Testis (tissue), 3 donors: Measurements from ENCODE around the gene PIGL. TPM values are rescaled to one million over a fixed set of nuclear protein-coding genes. Genes with fewer than 3 reads are reported as not detected.

Experiments
- DNase-seq: peaks from one replicate; pipeline ENCODE4 v3.0.0-alpha.2; 2019
- H3K27ac ChIP-seq, 2 donors: fragments of 200-600 bp; sonication (generic); one replicate each; pipeline ENCODE4 v1.5.1; 2019
- H3K27me3 ChIP-seq: fragments of 200-600 bp; sonication (generic); one replicate; pipeline ENCODE4 v1.5.1; 2019
- H3K36me3 ChIP-seq: fragments of 200-600 bp; sonication (generic); one replicate; pipeline ENCODE4 v1.5.1; 2017; ENCODE audit warnings: low read depth; ENCODE audit errors: missing control alignments
- H3K4me1 ChIP-seq: fragments of 200-600 bp; sonication (generic); one replicate; pipeline ENCODE4 v1.5.1; 2019
- H3K4me3 ChIP-seq, 2 donors: fragments of 200-600 bp; sonication (generic); one replicate each; pipeline ENCODE4 v1.5.1; 2017 to 2019
- H3K9me3 ChIP-seq: fragments of 200-600 bp; sonication (generic); one replicate; pipeline ENCODE4 v1.5.1; 2017
- CTCF ChIP-seq, 3 experiments: fragments of 450-650 bp in 2 of 3; fragments of 200-600 bp in 1 of 3; sonication (generic) in 1 of 3; IDR thresholded peaks; one replicate each; pipeline ENCODE4 v1.5.1; 2016 to 2019; ENCODE audit warnings: antibody characterized with exemption in 3 of 3, mild to moderate bottlenecking in 2 of 3, moderate library complexity in 1 of 3
- POLR2A ChIP-seq: fragments of 450-650 bp; IDR thresholded peaks from one replicate; pipeline ENCODE4 v1.6.1; 2017; ENCODE audit warnings: antibody characterized with exemption, mild to moderate bottlenecking, moderate library complexity
- WGBS, 2 donors: methylation state at CpG; one replicate each; pipeline ENCODE4 v1.1.5; 2018; 5-methylcytosine and 5-hydroxymethylcytosine counted together
- intact Hi-C: fragments of 100-400 bp; cut with DNase I; formaldehyde crosslinking; loops from one replicate; pipeline ENCODE4 v1.15.1; 2023; ENCODE audit warnings: low total_unique reads
- microRNA counts, 2 donors: library from miRNA; unstranded; fragments of <30 nt; microRNA quantifications; one replicate each; lab custom pipeline; 2016
- microRNA-seq, 2 donors: library from miRNA; unstranded; fragments of <30 nt; microRNA quantifications; one replicate each; pipeline ENCODE4, GENCODE V29; 2016; ENCODE audit warnings: borderline number of aligned reads in 2 of 2, borderline replicate concordance in 1 of 2
- polyA plus RNA-seq: library from polyadenylated mRNA; stranded (reverse); fragments of 350-450 nt; fragmentation: Illumina TruSeq; extraction: RNeasy Lipid Tissue Mini Kit (QIAGEN cat#74804); gene quantifications from one replicate; pipeline ENCODE4 v1.2.3, GENCODE V29; 2014; ENCODE audit warnings: low read depth, low replicate concordance; ENCODE audit not compliant: insufficient read depth
- small RNA-seq, 2 donors: library from RNA; depleted of rRNA; stranded (forward); fragments of <200 nt; gene quantifications; one replicate each; pipeline ENCODE3, GENCODE V24; 2016
- total RNA-seq, 2 donors: library from RNA; depleted of rRNA; stranded (reverse); fragments of >200 nt; gene quantifications; one replicate each; pipeline ENCODE4 v1.2.3, GENCODE V29; 2016

The PIGL gene
- total and polyA plus RNA-seq, 3 donors from 2014 or later: 31.3 to 93.9 (median 74.1) TPM

- 89 to 92% methylated on average over 16 of the region's 16 CpGs for WGBS, 2 donors
- no peak for DNase-seq
- no peaks in the 10 kb centered on the region for H3K9me3 ChIP-seq
These were observed 157.3 kb downstream of the PIGL start for GRCh38 chr17:16374146-16374938.

More at GRCh38 chr17:16374146-16374938, 157.3 kb downstream of the PIGL start:
- Histone ChIP-seq H3K4me1 (peaks cover 9% of the 10 kb centered on the region), H3K27me3 (no peaks in the 10 kb centered on the region), H3K27ac (no peak overlapping the region), H3K4me3 (no peak overlapping the region), H3K36me3 (no peaks in the 10 kb centered on the region)
- TF ChIP-seq POLR2A: no peak
- no peak for TF ChIP-seq CTCF (IDR thresholded peaks at IDR 0.05)
- intact Hi-C loops: no loop called here

MicroRNA genes within 50 kb of the gene (microRNA counts, 767-probe panel; counts per million panel counts)
- 0 to 152 counts per million in 2 donors for microRNA hsa-miR-1288 (lab: Ali Mortazavi, UCI)

Small RNAs within 50 kb of the gene (microRNA-seq; reads per million reads assigned to microRNA genes)
- 0 reads per million in 2 donors for gene MIR1288

Small RNAs within 50 kb of the gene (small RNA-seq; reads per million reads assigned to genes)
- gene MIR1288: 0 reads per million in 2 donors

Other genes with a start within 250 kb of the PIGL start
- gene ZSWIM7, start 217.5 kb upstream of the PIGL start, total RNA-seq: 10 to 100 TPM; 17.0 to 20.1 TPM
- 36.2 TPM for gene ZSWIM7, start 217.5 kb upstream of the PIGL start, polyA plus RNA-seq
- gene TTC19, start 217.4 kb upstream of the PIGL start, total RNA-seq: 10 to 100 TPM; 74.1 to 91.2 TPM
- 17.8 TPM for gene TTC19, start 217.4 kb upstream of the PIGL start, polyA plus RNA-seq
- 100 to 1,000 TPM; 270 to 281 TPM for gene NCOR1, start 1.7 kb upstream of the PIGL start, total RNA-seq
- 88.6 TPM for gene NCOR1, start 1.7 kb upstream of the PIGL start, polyA plus RNA-seq
- gene CENPV, start 136.3 kb downstream of the PIGL start, total RNA-seq: 100 to 1,000 TPM in 1 of 2 donors, 10 to 100 TPM in 1; 73.5 to 119 TPM
- 82.3 TPM for gene CENPV, start 136.3 kb downstream of the PIGL start, polyA plus RNA-seq
- gene UBB, start 163.9 kb downstream of the PIGL start, total RNA-seq: 1,000 to 10,000 TPM; 1,859 to 1,996 TPM
- 3,514 TPM for gene UBB, start 163.9 kb downstream of the PIGL start, polyA plus RNA-seq
- 1 to 10 TPM; 7.1 to 7.7 TPM for gene TRPV2, start 198.4 kb downstream of the PIGL start, total RNA-seq
- 7.6 TPM for gene TRPV2, start 198.4 kb downstream of the PIGL start, polyA plus RNA-seq